ENCODE measurements around the gene BCL2L13.
"Not testable (repeated sequence)": the region's sequence is repeated elsewhere in the genome, so short reads cannot be mapped to it uniquely, and the experiment has no call there.

Gene BCL2L13

GRCh38 chr22:17638182-17638431 lies 450 bp upstream of the BCL2L13 start:
- H3K27ac ChIP-seq, result peak overlapping the region; percentile 98
- no peaks in the 10 kb centered on the region for H3K27me3 ChIP-seq (replicated peaks)
- H3K36me3 ChIP-seq (replicated peaks), result peaks cover 3% of the 10 kb centered on the region
- in situ Hi-C loops (cut with HindIII; ENCODE audit: low pct_ligation_motif_present, low sequenced_read_pairs), result no loop called here
- H3K4me3 ChIP-seq (ENCODE audit: low read depth, low read length), result peak overlapping the region; percentile 75
- no peak for DNase-seq
- TF ChIP-seq CTCF (IDR thresholded peaks at IDR 0.05; ENCODE audit: low read depth, low read length, missing control alignments), result peak; percentile 48

- Histone ChIP-seq H3K36me3 (replicated peaks) (peaks cover 3% of the 10 kb centered on the region), H3K27ac (peak overlapping the region; percentile 98), H3K27me3 (replicated peaks) (no peaks in the 10 kb centered on the region), H3K4me3 (ENCODE audit: low read depth, low read length) (peak overlapping the region; percentile 75)
- in situ Hi-C loops (cut with HindIII; ENCODE audit: low pct_ligation_motif_present, low sequenced_read_pairs), result no loop called here
- TF ChIP-seq CTCF (IDR thresholded peaks at IDR 0.05; ENCODE audit: low read depth, low read length, missing control alignments), result no peak
- peak; percentile 20 for DNase-seq
Observed at GRCh38 chr22:17639247-17639741, 737 bp downstream of the BCL2L13 start.

GRCh38 chr22:17641269-17641668 lies 2.7 kb downstream of the BCL2L13 start:
- Histone ChIP-seq H3K36me3 (replicated peaks) (peaks cover 3% of the 10 kb centered on the region), H3K27ac (no peak overlapping the region)
- TF ChIP-seq CTCF (IDR thresholded peaks at IDR 0.05; ENCODE audit: low read depth, low read length, missing control alignments), result no peak

GRCh38 chr22:17642357-17642756 lies 3.8 kb downstream of the BCL2L13 start:
- H3K27me3 ChIP-seq (replicated peaks); H3K27ac ChIP-seq; H3K4me3 ChIP-seq (ENCODE audit: low read depth, low read length); H3K36me3 ChIP-seq (replicated peaks); in situ Hi-C loops (cut with HindIII; ENCODE audit: low pct_ligation_motif_present, low sequenced_read_pairs); DNase-seq: not testable (repeated sequence)

More at GRCh38 chr22:17641269-17641668, 2.7 kb downstream of the BCL2L13 start:
- Histone ChIP-seq H3K27me3 (replicated peaks) (no peaks in the 10 kb centered on the region), H3K4me3 (ENCODE audit: low read depth, low read length) (no peak overlapping the region)
- in situ Hi-C loops (cut with HindIII; ENCODE audit: low pct_ligation_motif_present, low sequenced_read_pairs), result no loop called here
- DNase-seq, result no peak

GRCh38 chr22:17647452-17647851 lies 8.9 kb downstream of the BCL2L13 start:
- in situ Hi-C loops (cut with HindIII; ENCODE audit: low pct_ligation_motif_present, low sequenced_read_pairs), result no loop called here
- Histone ChIP-seq H3K27ac (no peak overlapping the region), H3K27me3 (replicated peaks) (no peaks in the 10 kb centered on the region), H3K4me3 (ENCODE audit: low read depth, low read length) (no peak overlapping the region), H3K36me3 (replicated peaks) (no peaks in the 10 kb centered on the region)
- no peak for TF ChIP-seq CTCF (IDR thresholded peaks at IDR 0.05; ENCODE audit: low read depth, low read length, missing control alignments)
- no peak for DNase-seq

GRCh38 chr22:17647991-17648390 lies 9.4 kb downstream of the BCL2L13 start:
- in situ Hi-C loops (cut with HindIII; ENCODE audit: low pct_ligation_motif_present, low sequenced_read_pairs), result no loop called here
- no peak overlapping the region for H3K4me3 ChIP-seq (ENCODE audit: low read depth, low read length)
- no peak for DNase-seq
- no peak overlapping the region for H3K27ac ChIP-seq
- TF ChIP-seq CTCF (IDR thresholded peaks at IDR 0.05; ENCODE audit: low read depth, low read length, missing control alignments), result no peak
- no peaks in the 10 kb centered on the region for H3K36me3 ChIP-seq (replicated peaks)
- no peaks in the 10 kb centered on the region for H3K27me3 ChIP-seq (replicated peaks)
